ENCODE measurements around the gene SQSTM1. TPM values are rescaled to one million over a fixed set of nuclear protein-coding genes. Genes with fewer than 3 reads are reported as not detected.

Gene SQSTM1
- total and polyA plus RNA-seq, 12 donors = 258 to 2,312 (median 660) TPM

- H3K27me3 ChIP-seq = no peaks in the 10 kb centered on the region
- H3K36me3 ChIP-seq (replicated peaks in 1 of 2) = peaks cover 0 to 48% of the 10 kb centered on the region in 2 donors
- DNase-seq = no peak
- 90 to 97% (median 95%) methylated on average over 11 to 25 of the region's 25 CpGs for WGBS, 4 donors
- H3K4me3 ChIP-seq = no peak overlapping the region
- H3K9me3 ChIP-seq (replicated peaks in 1 of 3) = peaks cover 0 to 12% (median 0%) of the 10 kb centered on the region in 3 donors
- H3K27ac ChIP-seq = no peak overlapping the region
- intact Hi-C loops (cut with DNase I) = no loop called here
- no peak for TF ChIP-seq POLR2A (IDR thresholded peaks at IDR 0.05)
- TF ChIP-seq, protein P1, sequence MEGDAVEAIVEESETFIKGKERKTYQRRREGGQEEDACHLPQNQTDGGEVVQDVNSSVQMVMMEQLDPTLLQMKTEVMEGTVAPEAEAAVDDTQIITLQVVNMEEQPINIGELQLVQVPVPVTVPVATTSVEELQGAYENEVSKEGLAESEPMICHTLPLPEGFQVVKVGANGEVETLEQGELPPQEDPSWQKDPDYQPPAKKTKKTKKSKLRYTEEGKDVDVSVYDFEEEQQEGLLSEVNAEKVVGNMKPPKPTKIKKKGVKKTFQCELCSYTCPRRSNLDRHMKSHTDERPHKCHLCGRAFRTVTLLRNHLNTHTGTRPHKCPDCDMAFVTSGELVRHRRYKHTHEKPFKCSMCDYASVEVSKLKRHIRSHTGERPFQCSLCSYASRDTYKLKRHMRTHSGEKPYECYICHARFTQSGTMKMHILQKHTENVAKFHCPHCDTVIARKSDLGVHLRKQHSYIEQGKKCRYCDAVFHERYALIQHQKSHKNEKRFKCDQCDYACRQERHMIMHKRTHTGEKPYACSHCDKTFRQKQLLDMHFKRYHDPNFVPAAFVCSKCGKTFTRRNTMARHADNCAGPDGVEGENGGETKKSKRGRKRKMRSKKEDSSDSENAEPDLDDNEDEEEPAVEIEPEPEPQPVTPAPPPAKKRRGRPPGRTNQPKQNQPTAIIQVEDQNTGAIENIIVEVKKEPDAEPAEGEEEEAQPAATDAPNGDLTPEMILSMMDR (IDR thresholded peaks at IDR 0.05) = no peak
- H3K4me1 ChIP-seq (replicated peaks in 1 of 2) = no peaks in the 10 kb centered on the region
Measured at GRCh38 chr5:179880848-179881590, 60.3 kb downstream of the SQSTM1 start.

GRCh38 chr5:179882338-179882737 is 61.6 kb downstream of the SQSTM1 start:
- 85 to 99% (median 87%) methylated on average over 4 of the region's 4 CpGs for WGBS, 4 donors
- TF ChIP-seq POLR2A (IDR thresholded peaks at IDR 0.05) = no peak
- TF ChIP-seq, protein P1 (IDR thresholded peaks at IDR 0.05) = no peak
- no peaks in the 10 kb centered on the region for H3K27me3 ChIP-seq
- DNase-seq = no peak
- H3K4me3 ChIP-seq = no peak overlapping the region
- H3K9me3 ChIP-seq (replicated peaks in 1 of 3) = peaks cover 0 to 12% (median 0%) of the 10 kb centered on the region in 3 donors
- intact Hi-C loops (cut with DNase I) = no loop called here
- H3K4me1 ChIP-seq (replicated peaks in 1 of 2) = no peaks in the 10 kb centered on the region
- peaks cover 0 to 40% of the 10 kb centered on the region in 2 donors for H3K36me3 ChIP-seq (replicated peaks in 1 of 2)
- H3K27ac ChIP-seq = no peak overlapping the region

DNA sequence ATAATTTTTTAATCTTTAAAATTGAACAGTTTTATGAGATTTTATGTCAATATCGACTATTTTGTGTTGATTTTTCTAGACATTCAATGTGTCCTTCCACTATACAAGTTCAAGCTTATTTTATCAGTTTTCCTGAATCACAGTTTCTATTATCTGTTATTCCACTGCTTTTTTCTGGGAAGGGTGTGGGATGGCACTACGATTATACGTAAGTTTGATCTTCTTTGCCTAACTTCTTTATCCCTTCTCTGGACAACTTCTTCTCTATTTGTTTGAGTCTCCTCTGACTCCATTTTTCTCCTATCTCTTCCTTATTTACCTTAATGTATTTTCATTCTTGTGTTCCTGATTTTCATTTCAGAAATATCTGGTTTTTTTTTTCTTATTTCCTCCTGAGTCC is 62.5 kb downstream of the SQSTM1 start:
- Histone ChIP-seq H3K4me3 (no peak overlapping the region), H3K36me3 (replicated peaks in 1 of 2) (peaks cover 0 to 42% of the 10 kb centered on the region in 2 donors), H3K4me1 (replicated peaks in 1 of 2) (no peaks in the 10 kb centered on the region), H3K27ac (no peak overlapping the region), H3K9me3 (replicated peaks in 1 of 3) (peaks cover 0 to 12% (median 0%) of the 10 kb centered on the region in 3 donors), H3K27me3 (no peaks in the 10 kb centered on the region)
- TF ChIP-seq, protein P1 (IDR thresholded peaks at IDR 0.05) = no peak
- no peak for TF ChIP-seq POLR2A (IDR thresholded peaks at IDR 0.05)
- 97 to 99% (median 98%) methylated on average over 3 of the region's 3 CpGs for WGBS, 4 donors
- intact Hi-C loops (cut with DNase I) = no loop called here
- DNase-seq = no peak

- Histone ChIP-seq H3K36me3 (replicated peaks in 1 of 2) (peaks cover 0 to 53% of the 10 kb centered on the region in 2 donors), H3K4me1 (replicated peaks in 1 of 2) (no peaks in the 10 kb centered on the region), H3K9me3 (replicated peaks in 1 of 3) (peaks cover 0 to 12% (median 0%) of the 10 kb centered on the region in 3 donors), H3K27me3 (no peaks in the 10 kb centered on the region), H3K27ac (no peak overlapping the region), H3K4me3 (no peak overlapping the region)
- WGBS, 4 donors = 94 to 98% (median 97%) methylated on average over 13 of the region's 13 CpGs
- no peak for TF ChIP-seq POLR2A (IDR thresholded peaks at IDR 0.05)
- TF ChIP-seq, protein P1 (IDR thresholded peaks at IDR 0.05) = no peak
- no peak for DNase-seq
- intact Hi-C loops (cut with DNase I) = no loop called here
Measured at GRCh38 chr5:179885491-179886090, 64.9 kb downstream of the SQSTM1 start.

Data from adrenal gland (tissue), 12 donors.